SW 1271 (cell line): Measurements from ENCODE around the gene RIMBP2.

Experiments used
- DNase-seq, 2 experiments: peaks; one replicate each; lab custom pipeline; 2025; lab: John Stamatoyannopoulos, UW

RIMBP2 gene

GRCh38 chr12:130485291-130486145 is 230.6 kb downstream of the RIMBP2 start:
- DNase-seq, result no peak

- DNase-seq, result no peak
These were observed 231.9 kb downstream of the RIMBP2 start for GRCh38 chr12:130484221-130484620.

DNA sequence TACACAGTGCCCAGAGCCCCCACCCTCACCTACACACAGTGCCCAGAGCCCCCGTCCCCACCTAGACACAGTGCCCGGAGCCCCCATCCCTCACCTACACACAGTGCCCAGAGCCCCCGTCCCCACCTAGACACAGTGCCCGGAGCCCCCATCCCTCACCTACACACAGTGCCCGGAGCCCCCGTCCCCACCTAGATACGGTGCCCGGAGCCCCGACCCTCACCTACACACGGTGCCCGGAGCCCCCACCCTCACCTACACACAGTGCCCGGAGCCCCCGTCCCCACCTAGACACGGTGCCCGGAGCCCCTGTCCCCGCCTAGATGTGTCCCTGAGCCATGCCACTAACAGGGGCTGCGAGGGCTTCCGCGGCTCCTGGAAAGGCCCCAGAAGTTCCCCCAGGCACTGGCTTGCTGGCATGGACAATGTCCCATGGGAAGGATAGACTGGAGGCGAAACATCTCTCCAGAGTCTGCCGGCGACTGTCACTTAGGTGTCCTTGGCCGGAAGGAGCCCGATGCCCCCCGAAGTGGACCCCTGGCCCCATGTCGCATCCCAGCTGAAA is 232.4 kb downstream of the RIMBP2 start:
- no peak for DNase-seq

- DNase-seq, result peak in 1 of 2 experiments; percentile 23
These were observed 233.7 kb downstream of the RIMBP2 start for GRCh38 chr12:130482448-130482847.

DNA sequence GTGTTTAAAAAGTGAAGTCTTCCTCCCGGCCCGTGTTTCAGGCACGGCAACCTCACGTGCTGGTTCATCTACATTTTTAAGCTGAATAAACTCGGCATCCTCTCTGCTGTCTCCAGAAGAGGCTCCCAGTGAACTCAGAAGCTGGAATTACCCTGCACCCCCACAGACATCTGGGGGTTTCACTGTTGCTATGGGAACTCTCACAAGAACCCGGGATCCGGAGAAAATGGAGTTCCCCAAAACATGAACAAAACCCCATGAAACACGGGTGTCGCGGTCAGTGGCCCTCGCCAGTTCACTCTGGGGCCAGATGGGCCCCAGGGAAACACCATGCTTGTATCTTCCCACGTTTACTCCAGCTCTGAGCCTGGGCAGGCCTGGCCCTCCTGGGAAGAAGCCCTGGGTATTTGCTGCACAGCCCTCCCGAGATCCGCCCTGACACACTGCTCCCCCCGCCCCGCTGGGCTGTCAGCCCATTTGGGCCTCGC is 234.7 kb downstream of the RIMBP2 start:
- no peak for DNase-seq

GRCh38 chr12:130480887-130481286 is 235.2 kb downstream of the RIMBP2 start:
- DNase-seq, result no peak

- DNase-seq, result no peak
These were observed 235.9 kb downstream of the RIMBP2 start for GRCh38 chr12:130480231-130480630.

DNA sequence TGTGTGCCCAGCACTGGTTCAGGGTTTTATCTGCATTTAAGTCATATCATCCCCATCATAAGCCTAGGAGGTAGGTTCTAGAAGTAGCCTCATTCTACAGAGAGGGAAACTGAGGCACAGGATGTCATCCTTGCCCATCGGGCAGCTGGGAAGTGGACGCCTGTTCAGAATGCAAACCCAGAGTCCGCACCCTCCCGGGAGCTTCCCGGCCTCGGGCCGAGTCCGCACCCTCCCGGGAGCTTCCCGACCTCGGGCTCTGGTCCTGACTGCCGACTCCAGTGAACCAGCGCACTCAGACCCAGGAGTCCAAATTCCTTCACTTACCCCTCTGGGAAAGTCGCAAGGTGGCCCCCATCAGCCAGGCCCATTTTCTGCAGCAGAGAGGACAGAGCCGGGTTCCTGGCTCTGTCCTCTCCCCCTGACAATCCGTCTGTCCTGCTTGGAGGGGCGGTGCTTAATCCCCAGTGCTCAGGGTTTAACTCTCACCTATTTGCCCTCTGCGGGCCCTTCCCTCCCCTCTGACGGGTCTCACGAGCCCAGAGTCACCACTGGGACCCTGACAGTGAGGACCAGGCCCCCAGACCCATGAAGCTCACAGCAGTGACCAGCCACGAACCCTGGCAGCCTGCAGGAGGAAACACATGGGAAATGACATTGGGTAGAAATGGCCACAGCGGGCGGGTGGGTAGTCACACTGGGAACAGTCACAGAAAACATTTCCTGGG is 236.5 kb downstream of the RIMBP2 start:
- no peak for DNase-seq

GRCh38 chr12:130478786-130479185 is 237.3 kb downstream of the RIMBP2 start:
- no peak for DNase-seq

GRCh38 chr12:130477701-130478100 is 238.4 kb downstream of the RIMBP2 start:
- no peak for DNase-seq

GRCh38 chr12:130477266-130477665 is 238.8 kb downstream of the RIMBP2 start:
- DNase-seq, result no peak

- DNase-seq, result no peak
These were observed 239.5 kb downstream of the RIMBP2 start for GRCh38 chr12:130476451-130477135.

GRCh38 chr12:130474599-130475269 is 241.4 kb downstream of the RIMBP2 start:
- no peak for DNase-seq

DNA sequence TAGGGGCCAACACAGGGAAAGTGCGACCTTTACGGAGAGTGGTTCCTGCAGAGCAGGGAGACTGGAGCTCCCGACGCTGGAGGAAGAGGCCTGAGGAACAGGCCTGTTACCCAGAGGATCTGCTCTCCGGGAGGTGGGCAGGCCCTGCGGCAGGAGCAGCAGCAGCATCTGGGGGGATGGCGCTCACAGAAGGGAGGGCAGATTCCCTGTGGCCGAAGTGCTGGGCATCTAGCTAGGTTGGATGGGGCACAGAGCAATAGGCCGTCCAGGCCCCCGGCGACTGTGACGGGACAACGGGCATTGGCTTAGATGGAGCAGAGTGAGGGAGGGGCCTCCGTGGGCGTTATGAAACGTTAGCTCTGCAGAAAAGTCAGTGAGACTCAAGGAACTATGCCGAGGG is 242.8 kb downstream of the RIMBP2 start:
- DNase-seq, result no peak

DNA sequence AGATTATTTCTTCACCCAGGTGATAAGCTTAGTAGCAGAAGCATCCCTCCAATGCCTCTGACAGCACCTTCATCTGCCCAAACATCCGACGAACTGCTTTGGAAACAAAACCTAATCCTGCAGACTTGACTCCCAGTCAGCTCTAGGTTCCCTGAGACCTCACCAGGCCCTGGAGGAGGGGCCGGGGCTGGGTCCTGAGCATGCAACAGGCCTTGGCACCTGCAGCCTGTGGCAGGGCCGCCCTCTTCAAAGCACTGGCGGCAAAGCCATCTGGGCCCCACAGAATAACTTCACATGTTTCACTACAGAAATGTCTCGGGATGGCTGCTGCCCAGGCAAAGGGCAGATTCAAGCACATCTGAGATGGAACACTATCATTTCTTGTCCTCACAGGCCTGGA is 245.1 kb downstream of the RIMBP2 start:
- DNase-seq, result no peak

DNA sequence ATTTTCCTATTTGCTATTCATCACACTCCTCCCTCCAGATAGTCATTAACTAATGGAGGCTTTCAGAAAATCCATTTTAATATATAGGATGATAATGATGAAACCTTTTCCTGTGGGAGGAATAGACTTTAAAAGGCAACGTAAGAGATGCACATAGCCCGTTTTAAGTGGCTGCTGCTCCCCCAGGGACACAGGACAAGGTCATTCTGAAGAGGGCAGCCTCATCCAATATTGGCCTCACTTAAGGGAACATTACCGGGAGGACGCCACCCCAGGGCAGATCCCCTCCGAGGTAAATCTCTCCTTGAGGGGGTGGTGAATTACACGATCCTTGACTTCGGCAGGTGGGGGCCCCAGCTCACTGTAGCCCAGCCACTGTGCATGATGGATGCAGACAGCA is 246.5 kb downstream of the RIMBP2 start:
- DNase-seq, result no peak

- no peak for DNase-seq
These were observed 247.3 kb downstream of the RIMBP2 start for GRCh38 chr12:130468700-130469245.

DNA sequence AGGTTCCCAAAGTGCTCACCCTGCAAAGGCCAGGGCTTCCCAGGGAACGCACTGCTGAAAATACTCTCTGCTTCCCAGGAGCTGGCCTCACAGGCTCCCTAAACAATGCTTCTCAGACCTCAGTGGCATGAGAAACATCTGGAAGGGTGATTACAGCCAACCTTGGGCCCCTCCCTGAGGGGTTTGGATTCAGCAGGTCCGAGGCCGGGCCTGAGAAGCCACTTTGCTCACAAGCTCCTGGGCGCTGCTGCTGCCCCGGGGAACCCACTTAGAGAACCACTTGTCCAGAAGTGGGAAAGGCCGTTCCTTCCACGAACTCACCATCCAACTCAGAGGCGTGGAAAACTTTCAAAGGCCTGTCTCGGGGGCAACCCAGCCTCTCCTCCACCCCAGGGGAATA is 247.9 kb downstream of the RIMBP2 start:
- DNase-seq, result no peak

DNA sequence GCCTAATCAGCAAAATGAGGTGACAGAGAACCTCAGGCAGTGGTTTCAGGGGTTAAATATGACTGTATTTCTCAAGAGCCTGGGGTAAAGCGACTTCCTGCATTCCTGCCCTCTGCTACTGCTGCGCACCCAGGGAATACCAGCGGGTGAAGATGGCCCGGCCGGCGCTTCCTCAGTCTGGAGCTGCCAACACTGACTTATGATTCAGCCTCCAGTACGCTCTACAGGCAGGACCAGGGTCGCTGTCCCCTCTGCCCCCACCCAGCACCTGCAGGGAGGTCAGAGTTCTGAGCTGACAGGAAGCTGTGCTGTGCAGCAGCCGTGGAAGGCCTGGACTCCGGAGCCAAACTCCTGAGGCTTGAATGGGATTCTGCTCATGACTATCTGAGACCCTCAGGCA is 250.5 kb downstream of the RIMBP2 start:
- no peak for DNase-seq

- DNase-seq, result no peak
These were observed 251.1 kb downstream of the RIMBP2 start for GRCh38 chr12:130465046-130465445.
